Activated naive CD4-positive, alpha-beta T cell treated with anti-CD3 and anti-CD28 coated beads, Interleukin-2, amount 50 U/mL, for 24 hours (primary cell): ENCODE measurements around the gene YJU2.
"Not testable (repeated sequence)": the region's sequence is repeated elsewhere in the genome, so short reads cannot be mapped to it uniquely, and the experiment has no call there.

Experiments used
- H3K27ac Mint-ChIP-seq: one replicate; pipeline ENCODE4 v1.8.0; 2021; ENCODE audit warnings: mild to moderate bottlenecking, mixed read lengths
- H3K27me3 Mint-ChIP-seq: one replicate; pipeline ENCODE4 v1.8.0; 2021; ENCODE audit warnings: mixed read lengths
- H3K36me3 Mint-ChIP-seq: one replicate; pipeline ENCODE4 v1.8.0; 2021; ENCODE audit warnings: mixed read lengths
- H3K4me1 Mint-ChIP-seq: one replicate; pipeline ENCODE4 v1.8.0; 2021; ENCODE audit warnings: mixed read lengths
- H3K4me3 Mint-ChIP-seq: one replicate; pipeline ENCODE4 v1.8.0; 2021; ENCODE audit warnings: mild to moderate bottlenecking, mixed read lengths
- H3K9me3 Mint-ChIP-seq: one replicate; pipeline ENCODE4 v1.8.0; 2021; ENCODE audit warnings: mixed read lengths

The YJU2 gene

DNA sequence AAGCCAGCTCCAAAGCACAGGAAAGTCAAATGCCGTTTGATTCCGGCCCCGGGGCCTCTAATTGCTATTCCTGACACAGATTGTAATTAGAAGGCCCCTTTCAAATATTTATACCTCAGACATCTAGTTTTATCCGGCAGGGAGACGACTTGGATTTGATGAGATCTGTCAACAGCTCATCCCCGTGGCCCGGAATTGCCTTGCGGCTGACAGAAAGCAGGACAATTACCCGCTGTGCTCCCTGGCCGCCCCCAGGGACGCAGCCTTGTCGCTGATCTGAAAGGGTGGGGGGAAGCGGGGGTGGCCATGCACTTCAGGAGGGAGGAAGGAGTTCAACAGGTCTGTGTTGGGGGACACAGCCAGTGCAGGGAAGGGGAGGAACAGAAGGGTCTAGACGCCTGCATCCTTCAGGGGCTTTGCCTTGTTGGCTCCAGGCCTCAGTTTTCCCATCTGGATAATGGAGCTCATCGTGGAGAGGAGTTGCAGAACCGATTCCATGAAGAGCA lies 30.4 kb downstream of the YJU2 start:
- Mint-ChIP-seq H3K9me3 (no peaks in the 10 kb centered on the region), H3K27me3 (peaks cover 6% of the 10 kb centered on the region), H3K27ac (no peak overlapping the region), H3K4me3 (no peak overlapping the region), H3K4me1 (peaks cover 4% of the 10 kb centered on the region), H3K36me3 (no peaks in the 10 kb centered on the region)

DNA sequence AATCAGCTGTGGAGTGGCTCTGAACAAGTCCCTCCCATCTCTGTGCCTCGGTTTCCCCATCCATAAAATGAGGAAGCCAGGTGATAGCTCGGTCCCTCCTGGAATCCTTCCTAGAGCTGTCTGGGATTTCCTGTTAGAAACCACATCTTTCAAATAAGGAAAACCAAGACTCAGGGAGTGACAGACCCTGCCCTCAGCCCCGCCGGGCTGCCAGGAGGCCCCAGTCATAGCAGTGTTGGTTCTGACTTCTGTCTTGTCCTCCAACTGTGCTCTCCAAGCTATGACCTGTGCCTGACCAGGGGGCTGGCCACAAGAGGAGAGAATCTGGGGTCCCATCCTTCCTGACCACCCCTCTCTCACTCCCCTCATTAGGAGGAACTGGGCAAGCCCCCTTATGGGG lies 31.1 kb downstream of the YJU2 start:
- Mint-ChIP-seq H3K4me1 (peaks cover 4% of the 10 kb centered on the region), H3K9me3 (no peaks in the 10 kb centered on the region), H3K27me3 (peaks cover 6% of the 10 kb centered on the region), H3K36me3 (no peaks in the 10 kb centered on the region), H3K4me3 (no peak overlapping the region), H3K27ac (no peak overlapping the region)

DNA sequence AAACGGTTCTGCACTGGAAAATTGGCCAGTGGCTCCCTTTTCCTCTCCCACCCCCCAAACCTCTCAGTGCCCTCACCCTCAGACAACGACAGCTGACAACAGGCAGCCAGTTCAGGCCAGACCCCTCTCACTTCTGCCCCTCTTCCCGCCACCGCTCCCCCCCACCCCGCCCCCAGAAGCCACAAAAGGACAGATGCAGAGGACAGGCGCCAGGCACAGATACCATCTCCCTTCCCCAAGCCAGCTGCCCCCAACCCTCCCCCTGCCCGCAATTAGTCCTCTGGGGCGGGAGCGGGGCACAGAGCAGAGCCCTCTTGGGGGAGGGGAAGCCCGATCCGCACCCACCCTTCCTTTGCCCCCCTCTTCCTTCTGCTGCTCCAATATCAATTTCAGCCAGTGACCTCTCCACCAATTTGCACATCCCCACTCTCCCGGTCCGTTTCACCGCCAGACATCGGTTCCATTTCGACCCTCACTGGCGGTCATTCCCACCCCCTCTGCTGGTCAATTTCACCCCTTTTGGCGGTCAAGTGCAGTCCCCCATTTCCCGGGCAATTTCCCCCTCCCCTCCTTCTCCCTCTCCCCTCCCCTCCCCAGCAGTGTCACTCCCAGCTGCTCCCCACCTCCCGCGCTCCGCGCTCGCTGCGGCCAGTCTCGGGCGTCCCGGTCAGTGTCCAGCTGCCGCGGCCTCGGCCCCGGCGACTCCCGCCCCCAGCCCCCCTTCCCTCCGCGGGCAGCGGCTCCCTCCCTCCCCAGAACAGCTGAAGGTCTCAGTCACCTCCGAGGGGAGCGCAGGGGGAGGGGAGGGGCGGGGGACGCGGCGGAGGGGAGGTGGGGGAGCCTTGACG lies 31.8 kb downstream of the YJU2 start, which contains the start of gene SHD:
TSS of gene SHD (plus strand) at position 848 of the 848 bp plus-strand sequence. CDS start 798 bp downstream, outside the sequence.
- peak within 1 kb of the TSS; percentile 52 for H3K4me3 Mint-ChIP-seq
- H3K9me3 Mint-ChIP-seq, result no peaks in the 10 kb centered on the region
- H3K36me3 Mint-ChIP-seq, result no peaks in the 10 kb centered on the region
- H3K27me3 Mint-ChIP-seq, result peaks cover 6% of the 10 kb centered on the region
- H3K27ac Mint-ChIP-seq, result no peak within 1 kb of the TSS
- H3K4me1 Mint-ChIP-seq, result peaks cover 4% of the 10 kb centered on the region

DNA sequence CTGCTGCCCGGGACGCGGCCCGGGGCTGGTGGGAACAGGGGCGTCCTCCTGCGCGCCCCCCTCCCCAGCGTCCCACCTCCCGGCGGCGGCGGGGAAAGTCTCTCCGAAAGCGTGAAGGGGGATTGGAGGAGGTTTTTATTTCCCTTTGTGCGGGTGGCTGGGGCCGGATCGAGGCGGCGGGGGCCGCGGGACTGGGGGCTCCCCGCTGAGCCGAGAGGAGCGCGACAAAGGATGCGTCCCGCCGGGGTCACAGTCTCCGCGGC lies 32.3 kb downstream of the YJU2 start:
- Mint-ChIP-seq H3K27me3 (peaks cover 6% of the 10 kb centered on the region), H3K9me3 (no peaks in the 10 kb centered on the region), H3K4me1 (peaks cover 4% of the 10 kb centered on the region), H3K4me3 (no peak overlapping the region), H3K27ac (no peak overlapping the region), H3K36me3 (no peaks in the 10 kb centered on the region)

GRCh38 chr19:4279530-4280422 lies 32.9 kb downstream of the YJU2 start:
- Mint-ChIP-seq H3K36me3 (no peaks in the 10 kb centered on the region), H3K4me1 (peaks cover 4% of the 10 kb centered on the region), H3K27ac (no peak overlapping the region), H3K4me3 (peak overlapping the region; percentile 52), H3K27me3 (peaks cover 6% of the 10 kb centered on the region), H3K9me3 (no peaks in the 10 kb centered on the region)

DNA sequence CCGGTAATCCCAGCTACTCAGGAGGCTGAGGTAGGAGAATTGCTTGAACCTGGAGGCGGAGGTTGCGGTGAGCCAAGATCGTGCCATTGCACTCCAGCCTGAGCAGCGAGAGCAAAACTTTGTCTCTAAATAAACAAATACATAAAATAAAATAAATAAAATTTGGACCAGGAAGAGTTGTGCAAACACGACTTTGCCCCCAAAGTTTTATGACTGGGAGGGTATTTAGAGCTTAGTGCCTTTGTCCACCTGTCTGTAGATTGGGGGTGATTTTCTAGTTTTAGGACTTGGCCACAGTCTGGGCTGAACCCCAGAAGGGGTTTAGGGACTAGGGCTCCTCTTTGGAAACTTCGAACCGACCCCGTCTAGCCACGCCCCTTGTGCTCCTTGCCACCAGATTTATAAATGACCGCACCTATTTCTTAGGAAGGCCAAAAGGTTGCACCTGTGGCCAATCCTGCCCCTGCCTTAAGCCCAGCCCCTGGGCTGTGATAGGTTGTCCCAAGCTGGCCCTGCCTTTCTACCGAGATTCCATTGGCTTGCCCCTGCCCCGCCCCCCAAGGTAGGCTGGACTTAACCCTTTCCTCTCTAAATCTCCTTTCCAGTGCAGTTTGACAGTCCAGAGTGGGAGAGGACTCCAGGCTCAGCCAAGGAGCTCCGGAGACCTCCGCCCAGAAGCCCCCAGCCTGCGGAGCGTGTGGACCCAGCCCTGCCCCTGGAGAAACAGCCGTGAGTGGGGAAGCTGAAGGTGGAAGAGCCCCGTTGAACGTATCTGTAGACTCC lies 37.5 kb downstream of the YJU2 start:
- Mint-ChIP-seq H3K36me3 (no peaks in the 10 kb centered on the region), H3K27me3 (peaks cover 3% of the 10 kb centered on the region), H3K27ac (no peak overlapping the region), H3K4me3 (no peak overlapping the region), H3K9me3 (no peaks in the 10 kb centered on the region), H3K4me1 (peaks cover 4% of the 10 kb centered on the region)

DNA sequence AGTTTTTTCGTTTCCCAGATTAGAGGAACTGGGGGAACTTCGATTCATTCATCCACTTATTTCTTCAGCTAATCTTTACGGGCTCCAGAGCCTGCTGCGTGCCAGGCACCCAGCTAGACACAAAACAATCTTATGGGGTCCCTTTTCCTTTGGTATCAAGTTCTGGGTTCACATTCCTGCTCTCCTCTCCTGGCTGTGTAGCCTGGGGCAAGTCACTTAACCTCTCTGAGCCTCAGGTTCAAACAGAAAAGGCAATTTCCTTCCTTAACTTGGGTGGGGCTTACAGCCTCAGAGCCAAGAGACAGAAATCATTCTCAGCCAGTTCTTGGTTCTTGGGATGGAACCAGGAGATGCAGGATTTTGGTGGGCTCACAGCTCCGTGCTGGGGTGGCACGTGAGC lies 38.1 kb downstream of the YJU2 start:
- no peaks in the 10 kb centered on the region for H3K9me3 Mint-ChIP-seq
- peaks cover under 1% of the 10 kb centered on the region for H3K4me1 Mint-ChIP-seq
- H3K27me3 Mint-ChIP-seq, result peaks cover 1% of the 10 kb centered on the region
- no peak overlapping the region for H3K4me3 Mint-ChIP-seq
- no peak overlapping the region for H3K27ac Mint-ChIP-seq
- no peaks in the 10 kb centered on the region for H3K36me3 Mint-ChIP-seq

DNA sequence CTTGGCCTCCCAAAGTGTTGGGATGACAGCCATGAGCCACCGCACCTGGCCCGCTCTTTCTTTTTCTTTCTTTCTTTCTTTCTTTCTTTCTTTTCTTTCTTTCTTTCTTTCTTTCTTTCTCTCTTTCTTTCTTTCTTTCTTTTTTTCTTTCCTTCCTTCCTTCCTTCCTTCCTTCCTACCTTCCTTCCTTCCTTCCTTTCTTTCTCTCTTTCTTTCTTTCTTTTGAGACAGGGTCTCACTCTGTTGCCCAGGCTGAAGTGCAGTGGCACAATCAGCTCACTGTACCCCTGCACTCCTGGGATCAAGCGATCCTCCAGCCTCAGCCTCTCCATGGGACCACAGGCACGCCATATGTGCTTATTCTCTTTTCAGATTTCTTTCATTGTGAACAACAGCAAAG lies 39.3 kb downstream of the YJU2 start:
- not testable (repeated sequence) for H3K27ac Mint-ChIP-seq, H3K36me3 Mint-ChIP-seq, H3K4me3 Mint-ChIP-seq, H3K4me1 Mint-ChIP-seq, H3K27me3 Mint-ChIP-seq, H3K9me3 Mint-ChIP-seq

GRCh38 chr19:4288091-4288777 lies 41.4 kb downstream of the YJU2 start:
- H3K27ac Mint-ChIP-seq, result no peak overlapping the region
- H3K27me3 Mint-ChIP-seq, result no peaks in the 10 kb centered on the region
- no peak overlapping the region for H3K4me3 Mint-ChIP-seq
- H3K4me1 Mint-ChIP-seq, result no peaks in the 10 kb centered on the region
- no peaks in the 10 kb centered on the region for H3K9me3 Mint-ChIP-seq
- no peaks in the 10 kb centered on the region for H3K36me3 Mint-ChIP-seq

- no peaks in the 10 kb centered on the region for H3K27me3 Mint-ChIP-seq
- H3K9me3 Mint-ChIP-seq, result no peaks in the 10 kb centered on the region
- H3K4me1 Mint-ChIP-seq, result no peaks in the 10 kb centered on the region
- H3K4me3 Mint-ChIP-seq, result no peak overlapping the region
- H3K27ac Mint-ChIP-seq, result no peak overlapping the region
- H3K36me3 Mint-ChIP-seq, result no peaks in the 10 kb centered on the region
Measured at GRCh38 chr19:4291184-4291732, 44.4 kb downstream of the YJU2 start.

DNA sequence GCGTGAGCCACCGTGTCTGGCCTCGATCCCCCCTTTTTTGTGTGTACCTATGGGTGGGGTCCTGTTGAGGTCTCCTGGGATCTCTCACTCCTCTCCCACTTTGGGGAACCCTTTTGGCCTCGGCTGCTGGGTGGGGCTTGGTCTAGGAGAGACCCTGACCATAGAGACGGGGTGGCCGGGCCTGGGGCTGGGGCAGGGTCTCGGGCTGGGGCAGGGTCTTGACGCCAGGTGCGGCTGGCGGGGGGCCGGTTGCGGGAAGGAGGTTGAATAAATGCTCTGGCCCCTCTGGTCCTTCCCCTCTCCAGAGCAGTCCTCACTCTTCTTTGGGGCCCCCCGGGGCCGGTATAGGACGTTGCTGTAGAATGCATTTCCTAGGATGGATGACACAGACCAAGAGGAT lies 45.6 kb downstream of the YJU2 start:
- H3K27me3 Mint-ChIP-seq, result no peaks in the 10 kb centered on the region
- no peak overlapping the region for H3K4me3 Mint-ChIP-seq
- no peaks in the 10 kb centered on the region for H3K4me1 Mint-ChIP-seq
- no peaks in the 10 kb centered on the region for H3K36me3 Mint-ChIP-seq
- H3K27ac Mint-ChIP-seq, result no peak overlapping the region
- H3K9me3 Mint-ChIP-seq, result no peaks in the 10 kb centered on the region

DNA sequence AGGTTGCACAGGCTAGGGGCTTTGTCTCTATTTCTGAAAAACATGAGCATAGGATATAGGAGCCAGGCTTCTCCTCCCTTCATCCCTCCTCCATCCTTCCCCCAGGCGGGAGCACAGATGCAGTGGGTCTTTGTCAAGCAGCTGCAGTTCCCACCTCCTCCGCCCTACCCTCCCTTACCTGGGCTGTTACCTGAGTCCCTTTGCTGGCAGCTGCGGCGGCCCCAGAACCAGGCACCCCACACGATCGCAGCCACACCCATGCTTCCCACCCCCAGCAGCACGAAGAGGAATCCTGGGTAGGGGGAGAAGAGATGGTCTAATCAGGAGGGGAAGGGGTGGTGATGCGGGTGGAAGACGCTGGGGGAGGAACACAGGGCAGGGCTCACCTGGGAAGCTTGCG lies 47.5 kb downstream of the YJU2 start:
- no peaks in the 10 kb centered on the region for H3K36me3 Mint-ChIP-seq
- H3K27ac Mint-ChIP-seq, result no peak overlapping the region
- peaks cover 5% of the 10 kb centered on the region for H3K4me1 Mint-ChIP-seq
- H3K27me3 Mint-ChIP-seq, result no peaks in the 10 kb centered on the region
- no peak overlapping the region for H3K4me3 Mint-ChIP-seq
- H3K9me3 Mint-ChIP-seq, result no peaks in the 10 kb centered on the region

DNA sequence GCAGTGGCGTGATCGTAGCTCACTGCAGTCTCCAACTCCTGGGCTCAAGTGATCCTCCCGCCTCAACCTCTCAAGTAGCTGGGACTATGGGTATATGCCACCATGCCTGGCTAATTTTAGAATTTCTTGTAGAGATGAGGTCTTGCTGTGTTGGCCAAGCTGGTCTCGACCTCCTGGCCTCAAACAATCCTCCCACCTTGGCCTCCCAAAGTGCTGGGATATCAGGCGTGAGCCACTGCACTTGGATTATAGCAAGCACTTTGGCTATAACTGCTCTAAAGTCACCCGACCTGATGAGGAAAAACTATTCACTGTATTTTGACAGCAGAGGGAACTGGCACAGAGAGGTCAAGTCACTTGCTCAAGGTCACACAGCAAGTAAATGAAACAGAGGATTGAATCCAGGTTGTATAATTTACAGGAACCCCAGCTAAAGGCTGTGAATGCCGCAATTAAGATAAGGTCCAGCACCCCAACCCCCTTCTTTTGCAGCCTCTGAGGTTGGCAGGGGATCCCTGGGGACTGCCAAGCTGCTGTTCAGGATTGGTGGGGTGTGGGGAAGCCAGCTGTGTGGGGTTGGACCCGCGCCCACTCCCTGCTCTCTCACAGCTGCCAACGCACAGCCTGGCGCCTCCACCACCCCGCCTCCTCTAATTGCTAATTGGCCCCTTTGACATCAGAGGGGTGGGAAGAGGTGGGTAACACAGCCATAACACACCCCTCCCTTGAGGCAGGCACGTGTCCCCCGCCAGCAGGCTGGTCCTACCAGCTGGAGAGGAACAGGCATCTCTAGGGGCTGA lies 49.3 kb downstream of the YJU2 start:
- H3K4me3 Mint-ChIP-seq, result no peak overlapping the region
- no peaks in the 10 kb centered on the region for H3K27me3 Mint-ChIP-seq
- H3K36me3 Mint-ChIP-seq, result no peaks in the 10 kb centered on the region
- no peak overlapping the region for H3K27ac Mint-ChIP-seq
- peaks cover 11% of the 10 kb centered on the region for H3K4me1 Mint-ChIP-seq
- no peaks in the 10 kb centered on the region for H3K9me3 Mint-ChIP-seq
